Hematopoietic multipotent progenitor cell (in vitro differentiated cells): Measurements from ENCODE around the gene EPN2. TPM values are rescaled to one million over a fixed set of nuclear protein-coding genes. Genes with fewer than 3 reads are reported as not detected.

Experiments
- DNase-seq, 3 donors: peaks; one replicate each; pipeline ENCODE4 v3.0.0-alpha.2; 2011 to 2015; ENCODE audit warnings: low read depth in 2 of 3, low spot score in 2 of 3
- total RNA-seq: library from RNA; depleted of rRNA; stranded (reverse); fragments of >200 nt; gene quantifications from one replicate; pipeline ENCODE4 v1.2.3, GENCODE V29; 2012

EPN2 gene
- total RNA-seq, 1 donor: 1.9 TPM

GRCh38 chr17:19290066-19290705 is 53.0 kb downstream of the EPN2 start:
- DNase-seq: peak in 2 of 3 donors; percentile 41 to 78

- no peak for DNase-seq
These were observed 54.6 kb downstream of the EPN2 start for GRCh38 chr17:19291646-19292376.

- DNase-seq: no peak
These were observed 55.2 kb downstream of the EPN2 start for GRCh38 chr17:19292377-19292711.

- no peak for DNase-seq
These were observed 57.3 kb downstream of the EPN2 start for GRCh38 chr17:19294443-19294842.

- no peak for DNase-seq
These were observed 58.4 kb downstream of the EPN2 start for GRCh38 chr17:19295473-19296135.

- no peak for DNase-seq
These were observed 59.9 kb downstream of the EPN2 start for GRCh38 chr17:19296786-19297778.

GRCh38 chr17:19298569-19299213 is 61.5 kb downstream of the EPN2 start:
- no peak for DNase-seq

- no peak for DNase-seq
These were observed 62.1 kb downstream of the EPN2 start for GRCh38 chr17:19299214-19299747.

GRCh38 chr17:19299866-19300265 is 62.7 kb downstream of the EPN2 start:
- DNase-seq: no peak

GRCh38 chr17:19301274-19301951 is 64.2 kb downstream of the EPN2 start:
- DNase-seq: no peak

- no peak for DNase-seq
These were observed 64.8 kb downstream of the EPN2 start for GRCh38 chr17:19301973-19302372.

- DNase-seq: peak in 2 of 3 donors; percentile 18 to 61
These were observed 65.7 kb downstream of the EPN2 start for GRCh38 chr17:19302791-19303331.

GRCh38 chr17:19303367-19303776 is 66.2 kb downstream of the EPN2 start:
- DNase-seq: no peak

GRCh38 chr17:19304209-19304608 is 67.0 kb downstream of the EPN2 start:
- peak in 2 of 3 donors; percentile 51 to 64 for DNase-seq

GRCh38 chr17:19304751-19305150 is 67.6 kb downstream of the EPN2 start:
- no peak for DNase-seq

GRCh38 chr17:19305256-19305655 is 68.1 kb downstream of the EPN2 start:
- no peak for DNase-seq

- DNase-seq: no peak
These were observed 68.6 kb downstream of the EPN2 start for GRCh38 chr17:19305761-19306159.

GRCh38 chr17:19306160-19307111 is 69.3 kb downstream of the EPN2 start:
- peak; percentile 26 to 94 (median 88) for DNase-seq
